Sigmoid colon (tissue), 4 donors: Measurements from ENCODE around the gene MAN2A2.

ENCODE experiments used
- CTCF ChIP-seq, 4 experiments: fragments of 450-650 bp in 3 of 4; fragments of 200-600 bp in 1 of 4; IDR thresholded peaks; one replicate each; pipeline ENCODE4 v1.5.1; 2016 to 2019; ENCODE audit warnings: antibody characterized with exemption in 4 of 4, mild to moderate bottlenecking in 3 of 4, moderate library complexity in 2 of 4
- EP300 ChIP-seq, 4 donors: sonication (generic); formaldehyde crosslinking; IDR thresholded peaks; one replicate each; pipeline ENCODE4 v1.6.1; 2017; ENCODE audit warnings: antibody characterized with exemption in 4 of 4
- POLR2A ChIP-seq, 2 donors: fragments of 450-650 bp; IDR thresholded peaks; one replicate each; pipeline ENCODE4 v1.6.1; 2016; ENCODE audit warnings: antibody characterized with exemption in 2 of 2, mild to moderate bottlenecking in 2 of 2, moderate library complexity in 2 of 2
- POLR2AphosphoS5 ChIP-seq, 4 donors: sonication (generic); formaldehyde crosslinking; IDR thresholded peaks; one replicate each; pipeline ENCODE4 v1.6.1; 2017; ENCODE audit warnings: antibody characterized with exemption in 4 of 4

- TF ChIP-seq CTCF (IDR thresholded peaks at IDR 0.05) (no peak), EP300 (IDR thresholded peaks at IDR 0.05) (no peak), POLR2AphosphoS5 (IDR thresholded peaks at IDR 0.05) (no peak), POLR2A (IDR thresholded peaks at IDR 0.05) (no peak)
Observed at GRCh38 chr15:90918034-90918788, 15.1 kb downstream of the MAN2A2 start.
